ENCODE measurements around the gene FAM118A.
"Not testable (repeated sequence)": the region's sequence is repeated elsewhere in the genome, so short reads cannot be mapped to it uniquely, and the experiment has no call there.

Gene FAM118A

DNA sequence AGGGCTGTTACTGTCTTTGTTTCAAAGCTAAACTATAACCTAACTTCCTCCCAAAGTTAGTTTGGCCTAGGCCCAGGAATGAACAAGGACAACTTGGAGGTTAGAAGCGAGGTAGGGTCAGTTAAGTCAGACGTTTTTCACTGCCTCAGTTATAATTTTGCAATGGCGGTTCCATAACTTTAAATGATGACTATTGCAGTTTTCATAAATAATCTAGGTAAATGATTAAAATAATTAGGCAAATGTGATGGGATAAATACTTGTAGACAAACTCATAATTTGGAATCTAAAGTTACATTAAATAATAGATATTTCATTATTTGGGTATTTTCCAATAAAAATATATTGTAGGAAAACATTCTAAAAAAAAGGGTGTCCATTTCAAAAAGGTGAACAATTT is 63.9 kb downstream of the FAM118A start:
- DNase-seq (ENCODE audit: low read depth in 3 of 3, low spot score in 1 of 3), result not testable (repeated sequence)

DNA sequence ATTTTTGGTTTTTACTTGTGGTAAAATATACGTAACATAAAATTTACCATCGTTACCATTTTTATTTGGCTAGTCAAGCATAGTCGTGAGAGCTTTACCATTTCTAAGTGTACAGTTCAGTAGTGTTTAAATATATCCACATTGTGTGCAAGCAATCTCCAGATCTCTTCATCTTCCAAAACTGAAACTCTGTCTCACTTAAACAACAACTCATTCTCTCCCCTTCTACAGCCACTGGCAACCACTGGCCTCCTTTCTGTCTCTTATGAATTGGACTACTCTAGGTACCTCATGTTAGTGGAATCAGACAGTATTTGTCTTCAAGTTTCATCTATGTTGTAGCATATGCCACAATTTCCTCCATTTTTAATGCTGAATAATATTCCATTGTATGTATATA is 66.3 kb downstream of the FAM118A start:
- no peak for DNase-seq (ENCODE audit: low read depth in 3 of 3, low spot score in 1 of 3)

DNA sequence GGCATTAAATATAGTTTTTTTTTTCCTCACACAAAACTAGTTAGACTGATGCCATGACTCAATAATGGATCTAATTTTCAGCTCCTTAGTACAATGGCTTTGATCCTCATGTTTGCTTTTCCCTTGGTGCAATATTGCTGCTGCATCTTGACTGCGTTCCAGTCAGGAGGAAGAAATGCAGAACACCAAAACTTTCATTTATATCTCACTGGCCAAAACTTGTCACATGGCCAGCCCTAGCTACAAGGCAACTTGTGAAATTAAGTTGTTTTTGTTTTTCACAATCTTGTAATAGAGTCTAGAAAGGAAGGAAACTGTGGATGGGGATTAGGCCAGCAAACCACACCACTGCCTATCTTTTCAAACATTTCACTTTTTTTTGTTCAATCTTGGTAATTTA is 67.0 kb downstream of the FAM118A start:
- DNase-seq (ENCODE audit: low read depth in 3 of 3, low spot score in 1 of 3), result no peak

DNA sequence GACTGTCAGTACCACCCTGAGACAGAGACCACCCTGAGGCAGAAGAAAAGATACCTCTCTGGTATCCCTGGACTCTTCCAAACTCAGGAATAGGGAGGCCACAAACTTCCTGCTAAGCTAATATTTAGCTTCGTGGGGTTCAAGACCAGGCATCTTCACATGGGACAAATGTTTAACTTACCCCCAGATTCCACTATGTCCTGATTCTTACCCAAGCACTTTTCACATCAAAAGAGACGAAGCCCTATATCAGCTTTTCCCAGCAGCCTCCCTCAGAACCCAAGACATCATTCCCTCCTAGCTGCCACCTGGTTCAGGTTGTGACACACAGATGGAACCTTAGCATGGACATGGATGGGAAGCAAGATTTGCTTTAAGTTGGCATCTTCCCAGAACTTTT is 71.6 kb downstream of the FAM118A start:
- DNase-seq (ENCODE audit: low read depth in 3 of 3, low spot score in 1 of 3), result no peak

DNA sequence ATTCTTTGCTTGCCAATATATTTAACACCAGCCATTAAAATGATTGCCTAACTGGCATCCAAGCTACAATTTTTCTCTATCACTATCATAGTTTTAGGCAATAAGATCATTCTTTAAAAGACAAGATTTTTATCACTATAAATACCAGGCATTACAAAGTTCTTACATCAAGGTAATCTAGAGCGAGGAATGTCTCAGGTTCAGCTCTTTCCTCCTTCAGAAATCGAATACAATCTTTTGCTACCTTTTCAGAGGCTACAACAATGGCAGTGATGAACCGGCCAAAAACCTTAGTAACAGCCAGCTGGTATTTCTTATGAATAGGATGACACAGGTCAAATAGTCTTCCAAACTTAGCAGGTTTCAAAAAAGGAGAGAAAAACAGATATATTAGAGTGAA is 79.8 kb downstream of the FAM118A start:
- DNase-seq (ENCODE audit: low read depth in 3 of 3, low spot score in 1 of 3), result no peak
